Caco-2 (cell line): Measurements from ENCODE around the gene MAD1L1. TPM values are rescaled to one million over a fixed set of nuclear protein-coding genes. Genes with fewer than 3 reads are reported as not detected.
"Not testable (repeated sequence)": the region's sequence is repeated elsewhere in the genome, so short reads cannot be mapped to it uniquely, and the experiment has no call there.

ENCODE experiments used
- BruUV-seq: library from RNA; stranded (reverse); fragments of 400-500 nt; replicated peaks from 2 replicates; lab custom pipeline; 2021; lab: Mats Ljungman, UMichigan
- CTCF ChIA-PET: fragments of 300-600 bp; sonication (Branson Sonifier 250); formaldehyde crosslinking; loops from one replicate; lab custom pipeline; 2022; ENCODE audit warnings: antibody characterized with exemption; lab: Charles Lee
- POLR2A ChIA-PET: fragments of 300-600 bp; sonication (Branson Sonifier 250); formaldehyde crosslinking; loops from one replicate; lab custom pipeline; 2022; ENCODE audit warnings: antibody characterized with exemption; lab: Charles Lee
- DNase-seq, 2 experiments: peaks; one replicate each; pipeline versions ENCODE4 v3.0.0 to v3.0.0-alpha.2; 2020 to 2022
- H3K27me3 ChIP-seq: replicated peaks from 2 replicates; pipeline ENCODE4 v1.6.0; 2011; ENCODE audit warnings: low read length; ENCODE audit not compliant: control insufficient read depth, insufficient read depth
- H3K36me3 ChIP-seq: 2 replicates; pipeline ENCODE4 v1.5.1; 2011; ENCODE audit warnings: low read length; ENCODE audit not compliant: control insufficient read depth, insufficient read depth
- H3K4me1 ChIP-seq: fragments of 250-450 bp; sonication (Bioruptor Pico); 2 replicates; pipeline ENCODE4 v1.5.1; 2020; ENCODE audit warnings: mild to moderate bottlenecking
- H3K4me3 ChIP-seq: 2 replicates; pipeline ENCODE4 v1.5.1; 2011; ENCODE audit warnings: low read depth, mild to moderate bottlenecking, control low read depth, low read length
- H3K9me3 ChIP-seq: fragments of 250-450 bp; sonication (Bioruptor Pico); 2 replicates; pipeline ENCODE4 v1.5.1; 2020; ENCODE audit warnings: mild to moderate bottlenecking, moderate library complexity
- H3K27ac Mint-ChIP-seq: one replicate; pipeline ENCODE4 v1.8.0; 2022; ENCODE audit warnings: mixed read lengths; ENCODE audit not compliant: unreplicated experiment
- H3K27me3 Mint-ChIP-seq: one replicate; pipeline ENCODE4 v1.8.0; 2022; ENCODE audit warnings: mixed read lengths; ENCODE audit not compliant: insufficient read depth, unreplicated experiment
- H3K36me3 Mint-ChIP-seq: one replicate; pipeline ENCODE4 v1.8.0; 2022; ENCODE audit warnings: mild to moderate bottlenecking, mixed read lengths; ENCODE audit not compliant: insufficient read depth, unreplicated experiment
- H3K4me1 Mint-ChIP-seq: one replicate; pipeline ENCODE4 v1.8.0; 2022; ENCODE audit warnings: low read depth, mixed read lengths; ENCODE audit not compliant: unreplicated experiment
- H3K4me3 Mint-ChIP-seq: one replicate; pipeline ENCODE4 v1.8.0; 2022; ENCODE audit warnings: mild to moderate bottlenecking, moderate library complexity, mixed read lengths; ENCODE audit not compliant: unreplicated experiment
- H3K9me3 Mint-ChIP-seq: one replicate; pipeline ENCODE4 v1.8.0; 2022; ENCODE audit warnings: mixed read lengths; ENCODE audit not compliant: unreplicated experiment
- CTCF ChIP-seq, 2 experiments: fragments of 200-600 bp in 1 of 2; IDR thresholded peaks; 1 replicate in 1 of 2; 2 replicates in 1 of 2; pipeline versions ENCODE4 v1.5.1 to v1.8.0; 2011 to 2022; ENCODE audit warnings: antibody characterized with exemption in 1 of 2, control low read depth in 1 of 2, inconsistent platforms in 1 of 2, low read depth in 1 of 2, low read length in 1 of 2, mild to moderate bottlenecking in 1 of 2, moderate library complexity in 1 of 2; ENCODE audit not compliant: insufficient read depth in 1 of 2, severe bottlenecking in 1 of 2, unreplicated experiment in 1 of 2
- intact Hi-C: fragments of 100-400 bp; cut with micrococcal nuclease; formaldehyde crosslinking; loops from one replicate; pipeline ENCODE4 v1.10.0; 2022; ENCODE audit not compliant: unreplicated experiment
- total RNA-seq: library from RNA; stranded (reverse); gene quantifications from 2 replicates; pipeline ENCODE4 v1.2.3, GENCODE V29; 2022

MAD1L1 gene
- total RNA-seq, 1 experiment from 2014 or later, result 58.6 TPM

GRCh38 chr7:1861799-1862458 is 370.8 kb downstream of the MAD1L1 start:
- Mint-ChIP-seq H3K4me1 (no peaks in the 10 kb centered on the region), H3K36me3 (peaks cover 6% of the 10 kb centered on the region), H3K4me3 (no peak overlapping the region), H3K27ac (no peak overlapping the region), H3K9me3 (no peaks in the 10 kb centered on the region), H3K27me3 (no peaks in the 10 kb centered on the region)
- no TSS peak for BruUV-seq
- Histone ChIP-seq H3K4me3 (no peak overlapping the region), H3K36me3 (no peaks in the 10 kb centered on the region), H3K4me1 (no peaks in the 10 kb centered on the region), H3K9me3 (no peaks in the 10 kb centered on the region), H3K27me3 (no peaks in the 10 kb centered on the region)
- intact Hi-C loops, result no loop called here
- ChIA-PET POLR2A (no interaction called here), CTCF (no interaction called here)
- TF ChIP-seq CTCF (IDR thresholded peaks at IDR 0.05; ENCODE audit: insufficient read depth in 1 of 2, low read depth in 1 of 2, low read length in 1 of 2, severe bottlenecking in 1 of 2, unreplicated experiment in 1 of 2), result no peak
- DNase-seq, result no peak

- H3K36me3 Mint-ChIP-seq, H3K36me3 ChIP-seq, H3K4me1 ChIP-seq, H3K4me1 Mint-ChIP-seq, intact Hi-C loops, POLR2A ChIA-PET, CTCF ChIA-PET, H3K27me3 Mint-ChIP-seq, H3K27ac Mint-ChIP-seq, H3K4me3 Mint-ChIP-seq, DNase-seq, H3K9me3 ChIP-seq, H3K9me3 Mint-ChIP-seq, H3K4me3 ChIP-seq, H3K27me3 ChIP-seq, BruUV-seq: not testable (repeated sequence)
Measured at GRCh38 chr7:1860881-1861798, 371.6 kb downstream of the MAD1L1 start.

- no peaks in the 10 kb centered on the region for H3K9me3 ChIP-seq
- Mint-ChIP-seq H3K27ac (no peak overlapping the region), H3K36me3 (peaks cover 6% of the 10 kb centered on the region), H3K9me3 (no peaks in the 10 kb centered on the region), H3K27me3 (no peaks in the 10 kb centered on the region), H3K4me1 (no peaks in the 10 kb centered on the region), H3K4me3 (no peak overlapping the region)
- H3K27me3 ChIP-seq, result no peaks in the 10 kb centered on the region
- TF ChIP-seq CTCF (IDR thresholded peaks at IDR 0.05; ENCODE audit: insufficient read depth in 1 of 2, low read depth in 1 of 2, low read length in 1 of 2, severe bottlenecking in 1 of 2, unreplicated experiment in 1 of 2), result no peak
- DNase-seq, result no peak
- ChIA-PET POLR2A (no interaction called here), CTCF (no interaction called here)
- BruUV-seq, result no TSS peak
- H3K36me3 ChIP-seq, result no peaks in the 10 kb centered on the region
- intact Hi-C loops, result no loop called here
- H3K4me3 ChIP-seq, result no peak overlapping the region
- H3K4me1 ChIP-seq, result no peaks in the 10 kb centered on the region
Measured at GRCh38 chr7:1859266-1860035, 373.3 kb downstream of the MAD1L1 start.
